Mammary epithelial cell (primary cell): ENCODE measurements around the gene GLP2R.

Source experiments
- EZH2 ChIP-seq: IDR thresholded peaks from 2 replicates; pipeline ENCODE4 v1.6.1; 2012; ENCODE audit warnings: low read length, inconsistent platforms, borderline replicate concordance
- TF ChIP-seq, protein P1 (sequence below), 2 donors: IDR thresholded peaks in 1 of 2; conservative IDR thresholded peaks in 1 of 2; 2 replicates each; pipeline ENCODE4 v1.5.1; 2011 to 2012; ENCODE audit warnings: inconsistent platforms in 2 of 2, low read length in 2 of 2, mild to moderate bottlenecking in 2 of 2, control low read depth in 1 of 2, low read depth in 1 of 2; ENCODE audit not compliant: insufficient read depth in 1 of 2; ENCODE audit errors: extremely low read depth in 1 of 2

- TF ChIP-seq, protein P1, sequence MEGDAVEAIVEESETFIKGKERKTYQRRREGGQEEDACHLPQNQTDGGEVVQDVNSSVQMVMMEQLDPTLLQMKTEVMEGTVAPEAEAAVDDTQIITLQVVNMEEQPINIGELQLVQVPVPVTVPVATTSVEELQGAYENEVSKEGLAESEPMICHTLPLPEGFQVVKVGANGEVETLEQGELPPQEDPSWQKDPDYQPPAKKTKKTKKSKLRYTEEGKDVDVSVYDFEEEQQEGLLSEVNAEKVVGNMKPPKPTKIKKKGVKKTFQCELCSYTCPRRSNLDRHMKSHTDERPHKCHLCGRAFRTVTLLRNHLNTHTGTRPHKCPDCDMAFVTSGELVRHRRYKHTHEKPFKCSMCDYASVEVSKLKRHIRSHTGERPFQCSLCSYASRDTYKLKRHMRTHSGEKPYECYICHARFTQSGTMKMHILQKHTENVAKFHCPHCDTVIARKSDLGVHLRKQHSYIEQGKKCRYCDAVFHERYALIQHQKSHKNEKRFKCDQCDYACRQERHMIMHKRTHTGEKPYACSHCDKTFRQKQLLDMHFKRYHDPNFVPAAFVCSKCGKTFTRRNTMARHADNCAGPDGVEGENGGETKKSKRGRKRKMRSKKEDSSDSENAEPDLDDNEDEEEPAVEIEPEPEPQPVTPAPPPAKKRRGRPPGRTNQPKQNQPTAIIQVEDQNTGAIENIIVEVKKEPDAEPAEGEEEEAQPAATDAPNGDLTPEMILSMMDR (conservative IDR thresholded peaks at IDR 0.05 in 1 of 2, IDR thresholded peaks at IDR 0.05 in 1 of 2; ENCODE audit: extremely low read depth in 1 of 2, insufficient read depth in 1 of 2, low read depth in 1 of 2, low read length in 2 of 2), result no peak
- no peak for TF ChIP-seq EZH2
These were observed 27.0 kb upstream of the GLP2R start for GRCh38 chr17:9798724-9799123.
